ENCODE data around the gene KIFC1.
A peak's percentile ranks its signal among the peaks of the same experiment; 100 is the strongest.
"Not testable (repeated sequence)": the region's sequence is repeated elsewhere in the genome, so short reads cannot be mapped to it uniquely, and the experiment has no call there.

The KIFC1 gene

DNA sequence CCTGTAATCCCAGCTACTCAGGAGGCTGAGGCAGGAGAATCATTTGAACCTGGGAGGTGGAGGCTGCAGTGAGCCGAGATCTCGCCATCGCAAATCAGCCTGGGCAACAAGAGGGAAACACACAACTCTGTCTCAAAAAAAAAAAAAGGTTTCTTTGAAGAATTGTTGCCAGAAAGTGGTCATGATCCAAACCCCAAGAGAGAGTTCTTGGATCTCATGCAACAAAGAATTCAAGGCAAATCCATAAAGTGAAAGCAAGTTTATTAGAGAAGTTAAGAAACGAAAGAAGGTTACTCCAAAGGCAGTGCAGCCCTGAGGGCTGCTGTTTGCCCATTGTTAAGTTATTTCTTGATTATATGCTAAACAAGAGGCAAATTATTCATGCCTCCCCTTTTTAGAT lies 14.5 kb upstream of the KIFC1 start:
- TF ChIP-seq POLR2AphosphoS5 (IDR thresholded peaks at IDR 0.05; ENCODE audit: low read depth, low read length) (no peak), POLR2A (IDR thresholded peaks at IDR 0.05; ENCODE audit: low read depth, low read length) (no peak)
- no peak for DNase-seq (ENCODE audit: insufficient read length, low spot score)
- no peak for FAIRE-seq

DNA sequence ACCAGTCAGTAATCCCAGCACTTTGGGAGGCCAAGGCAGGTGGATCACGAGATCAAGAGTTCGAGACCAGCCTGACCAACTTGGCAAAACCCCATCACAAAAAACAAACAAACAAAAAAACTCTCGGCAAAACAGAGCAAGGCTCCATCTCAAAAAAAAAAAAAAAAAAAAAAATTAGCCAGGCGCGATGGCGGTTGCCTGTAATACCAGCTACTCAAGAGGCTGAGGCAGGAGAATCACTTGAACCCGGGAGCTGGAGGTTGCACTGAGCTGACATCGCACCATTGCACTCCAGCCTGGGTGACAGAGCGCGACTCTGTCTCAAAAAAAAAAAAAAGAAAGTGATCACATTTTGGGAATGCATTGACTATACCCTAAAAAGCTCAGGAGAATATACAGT lies 12.4 kb upstream of the KIFC1 start:
- not testable (repeated sequence) for DNase-seq (ENCODE audit: insufficient read length, low spot score); FAIRE-seq

DNA sequence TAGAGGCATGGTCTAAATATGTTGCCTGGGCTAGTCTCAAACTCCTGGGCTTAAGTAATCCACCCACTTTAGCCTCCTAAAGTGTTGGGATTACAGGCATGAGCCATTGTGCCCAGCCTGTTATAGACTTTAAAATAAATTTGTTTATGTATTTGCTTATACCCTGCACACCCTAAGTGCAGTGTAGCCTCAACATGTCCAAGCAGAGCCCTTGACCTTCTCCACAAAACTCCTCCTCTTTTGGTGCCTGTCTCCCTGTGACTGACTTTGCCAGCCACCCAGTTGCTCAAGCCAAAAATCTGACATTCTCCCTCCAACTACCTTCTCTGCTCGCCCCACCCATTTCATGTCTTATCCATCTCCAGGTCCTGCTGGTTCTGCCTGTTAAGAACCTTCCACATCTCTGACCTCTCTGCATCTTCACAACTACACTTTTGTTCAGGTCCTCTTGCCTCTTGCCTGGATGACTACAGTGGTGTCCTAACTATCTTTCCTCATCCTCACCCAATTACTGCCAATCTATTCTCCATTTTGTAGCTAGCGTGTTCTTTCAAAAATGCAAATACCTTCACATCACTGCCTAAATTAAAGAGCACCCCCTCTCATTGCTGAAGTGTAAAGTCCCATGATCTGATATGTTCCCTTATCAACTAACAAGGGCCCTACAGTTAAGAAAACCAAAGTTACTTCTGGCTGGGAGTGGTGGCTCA lies 11.2 kb upstream of the KIFC1 start:
- FAIRE-seq (no peak), DNase-seq (ENCODE audit: insufficient read length, low spot score) (no peak)
- TF ChIP-seq SPI1 (IDR thresholded peaks at IDR 0.05; ENCODE audit: low read depth, low read length), result no peak
- no peak for TF ChIP-seq POU2F2 (IDR thresholded peaks at IDR 0.05; ENCODE audit: low read depth, low read length)
- TF ChIP-seq PAX5 (IDR thresholded peaks at IDR 0.05; ENCODE audit: insufficient read depth, low read length, severe bottlenecking), result no peak
- no peak for TF ChIP-seq TAF1 (IDR thresholded peaks at IDR 0.05; ENCODE audit: low read depth, low read length)
- no peak for TF ChIP-seq POLR2A (IDR thresholded peaks at IDR 0.05; ENCODE audit: low read depth, low read length)
- no peak for TF ChIP-seq POLR2AphosphoS5 (IDR thresholded peaks at IDR 0.05; ENCODE audit: low read depth, low read length)

DNA sequence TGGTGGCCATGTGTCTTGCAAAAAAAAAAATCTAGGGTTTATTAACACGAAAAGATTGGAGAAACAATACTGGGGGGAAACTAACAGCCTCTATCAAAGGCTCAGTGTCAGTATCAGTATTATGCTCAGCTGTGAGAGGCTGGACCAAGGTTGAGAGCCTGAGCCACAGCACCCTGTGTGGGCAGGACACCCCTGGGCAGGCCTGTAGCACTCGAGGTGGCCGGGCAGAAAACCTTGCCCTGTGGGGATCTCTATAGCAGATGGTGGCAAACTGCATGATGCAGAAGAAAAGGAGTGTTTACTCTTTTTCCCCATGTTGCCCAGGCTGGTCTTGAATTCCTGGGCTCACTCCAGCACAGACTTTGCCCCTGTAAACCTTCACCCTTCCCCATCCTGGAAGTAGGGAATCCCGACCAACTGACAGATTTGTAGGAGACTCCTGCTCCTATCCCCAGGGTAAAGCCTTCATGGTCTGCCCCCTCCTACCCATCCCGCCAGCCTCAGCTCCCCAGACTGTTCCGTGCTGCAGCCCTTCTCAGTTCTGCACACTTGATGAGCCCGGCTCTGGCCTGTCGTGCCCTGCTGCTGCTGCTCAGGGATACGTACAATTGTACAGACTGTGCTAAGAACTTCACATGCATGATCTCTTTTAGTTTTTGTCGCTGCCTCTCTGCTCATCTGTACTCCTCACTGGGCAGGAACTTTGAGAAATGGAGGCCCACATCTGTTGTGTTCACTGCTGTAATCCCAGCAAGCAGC lies 8.0 kb upstream of the KIFC1 start:
- FAIRE-seq (no peak), DNase-seq (ENCODE audit: insufficient read length, low spot score) (no peak)
- TF ChIP-seq POU2F2 (IDR thresholded peaks at IDR 0.05; ENCODE audit: low read depth, low read length), result no peak
- no peak for TF ChIP-seq SPI1 (IDR thresholded peaks at IDR 0.05; ENCODE audit: low read depth, low read length)
- TF ChIP-seq POLR2A (IDR thresholded peaks at IDR 0.05; ENCODE audit: low read depth, low read length), result no peak
- no peak for TF ChIP-seq TAF1 (IDR thresholded peaks at IDR 0.05; ENCODE audit: low read depth, low read length)
- TF ChIP-seq PAX5 (IDR thresholded peaks at IDR 0.05; ENCODE audit: insufficient read depth, low read length, severe bottlenecking), result no peak
- TF ChIP-seq POLR2AphosphoS5 (IDR thresholded peaks at IDR 0.05; ENCODE audit: low read depth, low read length), result no peak

DNA sequence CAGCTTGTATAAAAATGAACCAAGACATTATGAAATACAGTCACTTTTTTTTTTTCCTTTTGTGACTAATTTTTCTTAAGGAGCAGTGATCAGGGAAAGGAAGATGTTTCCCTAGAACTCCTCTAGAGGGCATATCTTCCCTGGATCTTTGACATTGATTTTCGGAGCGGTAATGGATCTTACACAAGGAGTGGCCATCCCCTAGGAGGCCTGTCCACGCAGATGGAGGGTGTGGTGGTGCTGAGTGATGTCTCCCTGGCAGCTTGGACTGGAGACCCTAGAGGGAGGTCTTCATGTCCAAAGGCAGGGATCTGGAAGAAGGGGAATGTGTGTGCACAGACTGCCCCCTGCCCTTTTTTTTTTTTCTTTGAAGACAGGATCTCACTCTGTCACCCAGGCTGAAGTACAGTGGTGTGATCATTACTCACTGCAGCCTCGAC lies 7.0 kb upstream of the KIFC1 start:
- DNase-seq (ENCODE audit: insufficient read length, low spot score) (no peak), FAIRE-seq (no peak)
- TF ChIP-seq SPI1 (IDR thresholded peaks at IDR 0.05; ENCODE audit: low read depth, low read length), result no peak
- no peak for TF ChIP-seq PAX5 (IDR thresholded peaks at IDR 0.05; ENCODE audit: insufficient read depth, low read length, severe bottlenecking)
- no peak for TF ChIP-seq POLR2AphosphoS5 (IDR thresholded peaks at IDR 0.05; ENCODE audit: low read depth, low read length)
- no peak for TF ChIP-seq POU2F2 (IDR thresholded peaks at IDR 0.05; ENCODE audit: low read depth, low read length)
- no peak for TF ChIP-seq TAF1 (IDR thresholded peaks at IDR 0.05; ENCODE audit: low read depth, low read length)
- TF ChIP-seq POLR2A (IDR thresholded peaks at IDR 0.05; ENCODE audit: low read depth, low read length), result no peak

DNA sequence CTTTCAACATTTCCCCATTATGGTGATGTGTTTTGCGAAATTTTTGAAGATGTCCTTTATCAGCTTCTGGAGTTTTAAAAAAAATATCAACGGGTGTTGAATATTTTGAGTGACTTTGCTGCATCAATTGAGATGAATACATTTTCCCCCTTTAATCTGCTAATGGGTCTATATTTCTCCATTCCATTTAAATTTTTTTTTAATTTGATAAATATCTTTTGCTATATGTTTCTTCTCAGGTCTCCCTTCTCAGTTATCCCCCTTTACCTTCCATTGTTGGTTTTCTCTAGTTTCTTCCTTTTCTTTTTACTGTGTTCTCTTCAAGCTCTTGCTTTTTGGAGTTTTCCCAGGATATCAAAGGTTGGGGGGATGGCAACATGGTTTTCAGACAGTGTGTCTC lies 1.4 kb upstream of the KIFC1 start:
- no peak for DNase-seq (ENCODE audit: insufficient read length, low spot score)
- TF ChIP-seq POU2F2 (IDR thresholded peaks at IDR 0.05; ENCODE audit: low read depth, low read length) (no peak), PAX5 (IDR thresholded peaks at IDR 0.05; ENCODE audit: insufficient read depth, low read length, severe bottlenecking) (no peak), POLR2A (IDR thresholded peaks at IDR 0.05; ENCODE audit: low read depth, low read length) (no peak), POLR2AphosphoS5 (IDR thresholded peaks at IDR 0.05; ENCODE audit: low read depth, low read length) (no peak)
- no peak for FAIRE-seq

DNA sequence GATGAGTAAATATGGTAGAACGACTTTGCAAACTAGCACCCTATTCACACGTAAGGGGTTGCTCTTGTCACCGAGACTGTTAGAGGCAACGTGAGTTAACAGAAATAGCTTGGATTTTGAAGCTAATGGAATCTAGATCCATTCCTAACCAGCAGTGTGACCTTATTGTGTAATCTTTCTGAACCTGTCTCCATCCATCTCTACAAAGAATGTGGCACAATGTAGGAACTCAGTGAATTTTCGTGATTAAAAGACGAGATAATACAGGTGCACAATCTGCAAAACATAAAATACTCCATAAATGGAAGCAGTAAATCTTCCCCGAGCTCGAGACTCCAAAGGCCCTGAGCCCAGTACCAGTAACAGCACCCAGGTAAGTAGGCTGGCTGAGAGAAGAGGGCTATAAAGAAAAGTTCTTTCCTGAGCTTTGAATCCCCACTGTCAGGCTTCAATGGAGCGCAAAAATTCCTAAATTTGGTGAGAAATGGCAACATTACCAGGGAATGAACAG lies 801 bp upstream of the KIFC1 start:
- no peak for TF ChIP-seq POU2F2 (IDR thresholded peaks at IDR 0.05; ENCODE audit: low read depth, low read length)
- TF ChIP-seq SPI1 (IDR thresholded peaks at IDR 0.05; ENCODE audit: low read depth, low read length), result no peak
- TF ChIP-seq POLR2A (IDR thresholded peaks at IDR 0.05; ENCODE audit: low read depth, low read length), result no peak
- TF ChIP-seq POLR2AphosphoS5 (IDR thresholded peaks at IDR 0.05; ENCODE audit: low read depth, low read length), result no peak
- no peak for TF ChIP-seq TAF1 (IDR thresholded peaks at IDR 0.05; ENCODE audit: low read depth, low read length)
- no peak for TF ChIP-seq PAX5 (IDR thresholded peaks at IDR 0.05; ENCODE audit: insufficient read depth, low read length, severe bottlenecking)
- DNase-seq (ENCODE audit: insufficient read length, low spot score) (no peak), FAIRE-seq (peak; percentile 13)

DNA sequence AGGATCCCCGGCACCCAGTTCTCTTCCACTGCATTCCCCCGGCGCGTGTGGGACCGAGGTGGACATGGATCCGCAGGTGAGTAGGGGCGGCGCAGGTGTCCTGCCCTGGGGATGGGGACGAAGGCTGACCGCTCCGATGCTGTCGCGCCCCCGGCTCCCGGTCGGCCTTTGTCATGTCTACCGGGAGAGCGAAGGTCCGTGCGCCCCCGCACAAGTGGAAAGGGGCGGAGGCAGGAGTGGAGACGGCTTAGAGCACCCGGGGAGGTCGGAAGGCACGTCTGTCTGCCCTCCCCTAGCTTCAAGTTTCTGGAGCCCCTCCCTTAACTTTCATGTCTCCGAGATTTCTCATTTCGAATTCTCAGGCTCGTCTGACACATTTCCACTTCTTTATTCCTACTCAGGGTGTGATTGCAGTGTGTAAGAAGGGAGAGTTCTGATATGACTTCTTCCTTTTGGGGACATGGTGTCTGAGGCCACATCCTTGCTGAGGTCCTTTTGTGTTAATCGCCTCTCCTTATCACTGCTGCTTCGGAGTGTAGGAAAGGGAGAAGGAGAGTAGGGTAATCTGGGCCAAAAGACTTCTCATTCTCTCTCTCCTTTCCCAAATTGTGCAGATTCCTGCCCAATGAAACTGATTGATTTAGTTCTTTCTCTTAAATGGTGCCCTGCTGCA lies 435 bp downstream of the KIFC1 start:
- peak; percentile 34 for DNase-seq (ENCODE audit: insufficient read length, low spot score)
- no peak for FAIRE-seq
- TF ChIP-seq POLR2A (IDR thresholded peaks at IDR 0.05; ENCODE audit: low read depth, low read length) (no peak), TAF1 (IDR thresholded peaks at IDR 0.05; ENCODE audit: low read depth, low read length) (no peak), PAX5 (IDR thresholded peaks at IDR 0.05; ENCODE audit: insufficient read depth, low read length, severe bottlenecking) (no peak), POLR2AphosphoS5 (IDR thresholded peaks at IDR 0.05; ENCODE audit: low read depth, low read length) (peak; percentile 56; the same call in 1 of the 2 replicates), POU2F2 (IDR thresholded peaks at IDR 0.05; ENCODE audit: low read depth, low read length) (no peak), SPI1 (IDR thresholded peaks at IDR 0.05; ENCODE audit: low read depth, low read length) (0 out of 2 replicates have a peak, but pooled peaks have one; percentile 23)

DNA sequence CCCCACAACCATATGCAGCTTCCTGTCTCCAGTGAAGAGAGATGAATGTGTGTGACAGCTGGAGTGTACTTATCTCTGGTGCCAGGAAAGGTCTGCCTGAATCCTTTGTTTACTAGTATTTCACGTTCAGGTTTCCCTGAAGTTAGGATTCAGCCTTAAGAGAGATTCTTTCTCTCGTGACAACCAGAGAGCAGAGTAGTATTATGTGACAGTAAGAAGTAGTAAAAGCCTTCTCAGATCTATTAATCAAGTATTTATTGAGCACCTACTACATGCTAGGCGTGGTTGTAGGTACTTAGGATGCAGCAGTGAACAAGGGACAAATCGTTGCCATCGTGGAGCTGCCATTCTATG lies 949 bp downstream of the KIFC1 start:
- TF ChIP-seq POLR2AphosphoS5 (IDR thresholded peaks at IDR 0.05; ENCODE audit: low read depth, low read length), result no peak
- no peak for TF ChIP-seq SPI1 (IDR thresholded peaks at IDR 0.05; ENCODE audit: low read depth, low read length)
- no peak for TF ChIP-seq POU2F2 (IDR thresholded peaks at IDR 0.05; ENCODE audit: low read depth, low read length)
- TF ChIP-seq POLR2A (IDR thresholded peaks at IDR 0.05; ENCODE audit: low read depth, low read length), result no peak
- TF ChIP-seq TAF1 (IDR thresholded peaks at IDR 0.05; ENCODE audit: low read depth, low read length), result no peak
- no peak for TF ChIP-seq PAX5 (IDR thresholded peaks at IDR 0.05; ENCODE audit: insufficient read depth, low read length, severe bottlenecking)
- no peak for DNase-seq (ENCODE audit: insufficient read length, low spot score)
- FAIRE-seq, result no peak
